Activated T-cell treated with anti-CD3 and anti-CD28 coated beads, Interleukin-2, amount 50 U/mL, for 48 hours (primary cell): Measurements from ENCODE around the gene MID1.
"Not testable (repeated sequence)": the region's sequence is repeated elsewhere in the genome, so short reads cannot be mapped to it uniquely, and the experiment has no call there.

ENCODE experiments used
- DNase-seq, 2 experiments: peaks; one replicate each; pipeline ENCODE4 v3.0.0-alpha.2; 2020

Gene MID1

DNA sequence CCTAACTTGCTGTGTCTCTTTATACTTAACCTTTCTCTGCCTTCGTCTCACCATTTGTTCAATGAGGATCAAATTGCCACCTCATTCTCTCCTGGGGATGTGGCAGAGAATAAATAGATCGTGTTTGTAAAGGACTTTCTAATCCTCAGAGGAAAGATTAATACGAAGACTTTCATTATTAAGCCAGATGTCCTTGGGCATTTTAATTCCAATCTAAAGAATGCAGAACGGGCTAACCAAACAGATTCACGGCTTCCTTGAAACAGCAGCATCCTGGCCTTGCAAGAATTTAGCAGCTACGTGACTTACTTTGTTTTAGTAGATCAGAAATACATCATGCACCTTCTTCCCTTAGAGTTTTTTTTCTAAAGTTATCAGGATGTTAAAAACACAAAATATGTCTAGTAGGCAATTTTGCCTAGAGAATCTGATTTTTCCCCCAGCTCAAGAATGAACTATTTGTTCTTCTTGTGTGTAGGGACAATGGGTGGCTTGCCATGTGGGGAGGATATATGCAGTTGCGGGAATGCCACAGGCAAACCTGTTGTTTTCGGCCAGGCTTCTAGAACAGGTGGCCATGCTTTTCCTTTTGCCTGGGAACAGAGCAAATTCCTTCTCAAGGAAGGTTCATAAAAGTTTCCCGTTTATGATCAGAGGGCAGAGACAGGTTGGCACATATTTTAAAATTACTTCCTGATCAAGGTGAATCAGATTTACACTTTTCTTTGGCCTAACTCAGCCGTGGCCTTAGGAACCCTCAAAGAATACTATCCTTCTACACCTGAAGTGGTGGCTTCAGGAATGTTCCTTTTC, 3.0 kb downstream of the MID1 start:
- DNase-seq = no peak

DNA sequence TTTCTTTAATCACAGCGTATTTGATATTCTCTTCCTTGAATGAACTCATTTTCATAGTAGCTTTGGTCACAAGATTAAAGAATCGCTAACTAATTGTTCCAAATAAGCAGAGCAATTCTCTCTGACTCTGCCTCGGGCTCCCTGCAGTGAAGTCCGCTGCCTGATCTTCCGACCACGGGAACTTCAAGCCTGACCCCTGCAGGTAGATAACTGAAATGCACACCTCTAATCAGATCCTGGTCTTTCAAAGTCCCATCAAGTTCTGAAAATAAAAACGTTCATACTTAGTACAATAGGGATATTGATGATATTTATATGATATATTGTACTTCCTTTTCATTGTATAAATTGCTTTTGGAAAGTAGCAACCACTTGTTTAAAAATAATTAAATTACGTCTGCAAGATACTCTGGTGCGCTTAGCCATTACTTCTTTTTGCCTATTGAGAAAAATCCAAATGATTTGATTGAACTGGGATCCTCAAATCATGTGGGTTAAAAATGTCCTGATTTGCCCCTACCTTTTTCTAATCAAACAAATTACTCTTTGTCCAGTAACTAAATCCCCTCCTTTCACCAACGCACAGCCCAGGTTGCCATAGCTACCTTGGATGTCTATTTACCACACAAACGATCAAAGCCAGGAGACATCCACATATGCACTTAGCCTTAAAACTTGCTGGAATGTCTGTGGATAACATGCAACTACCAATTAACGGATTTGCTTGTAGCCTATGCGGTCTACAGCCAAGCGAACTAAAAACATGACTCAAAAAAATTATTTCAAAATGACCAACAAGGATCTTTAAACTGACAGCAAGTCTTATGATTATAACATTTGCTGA, 4.2 kb downstream of the MID1 start:
- DNase-seq = peak; percentile 21

DNA sequence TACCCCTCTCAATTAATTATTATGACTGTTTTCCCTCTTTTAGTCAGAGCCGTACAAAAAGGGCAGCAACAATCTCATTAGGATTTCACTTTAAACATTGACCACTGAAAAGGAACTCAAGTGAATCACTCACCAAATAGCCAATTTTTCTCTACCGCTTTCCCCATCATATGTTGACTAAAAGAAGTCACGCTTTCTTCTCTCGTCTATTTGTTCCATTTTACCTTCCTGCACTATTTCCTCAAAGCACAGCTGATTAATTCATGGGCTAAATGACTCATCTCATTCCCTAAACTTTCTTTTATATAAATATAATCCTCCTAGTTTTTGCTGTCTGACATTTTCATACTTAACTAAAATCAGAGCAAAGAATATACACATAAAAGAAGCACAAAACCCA, 8.2 kb downstream of the MID1 start:
- DNase-seq = no peak

DNA sequence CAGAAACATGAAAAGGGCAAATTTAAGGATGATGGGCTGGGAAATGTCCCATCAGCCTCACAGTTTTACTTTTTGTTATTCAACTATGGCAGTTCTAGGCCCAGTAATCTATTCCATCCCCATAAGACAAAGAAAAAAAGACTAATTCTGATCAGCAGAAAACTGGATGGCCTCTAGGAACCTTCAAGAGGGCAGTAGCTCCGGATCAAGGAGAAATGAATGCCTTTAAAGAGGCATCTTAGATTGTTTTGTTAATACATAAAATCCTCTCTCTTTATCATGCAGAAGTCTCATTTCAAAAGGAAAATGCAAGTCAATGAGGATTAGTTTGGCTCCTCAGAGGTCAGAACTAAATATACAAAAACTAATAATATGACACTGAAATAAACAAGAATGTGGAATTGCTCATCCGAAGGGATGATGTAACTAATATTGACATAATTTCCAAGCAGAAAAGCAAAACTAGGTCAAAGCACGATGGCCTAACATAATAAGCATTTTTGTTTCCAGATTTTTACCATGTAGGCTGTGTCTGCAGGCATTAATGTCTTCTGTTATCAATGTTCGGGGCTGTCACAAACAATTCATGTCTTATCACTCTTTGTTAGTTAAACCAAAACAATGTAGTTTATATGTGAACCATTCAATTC, 8.8 kb downstream of the MID1 start:
- DNase-seq = no peak

DNA sequence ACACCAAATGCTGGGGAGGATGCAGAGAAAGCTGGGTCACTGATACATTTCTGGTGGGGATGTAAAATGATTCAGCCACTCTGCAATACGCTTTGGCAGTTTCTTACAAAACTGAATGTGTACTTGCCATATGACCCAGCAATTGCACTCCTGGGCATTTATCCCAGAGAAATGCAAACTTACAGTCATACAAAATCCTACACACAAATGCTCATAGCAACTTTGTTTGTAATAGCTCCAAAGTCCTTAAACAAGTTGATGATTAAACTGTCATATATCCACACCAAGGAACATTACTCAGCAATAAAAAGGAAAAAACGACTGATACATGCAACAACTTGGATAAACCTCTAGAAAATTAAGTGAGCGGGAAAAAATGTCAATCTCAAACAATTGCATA, 12.3 kb downstream of the MID1 start:
- DNase-seq = no peak

DNA sequence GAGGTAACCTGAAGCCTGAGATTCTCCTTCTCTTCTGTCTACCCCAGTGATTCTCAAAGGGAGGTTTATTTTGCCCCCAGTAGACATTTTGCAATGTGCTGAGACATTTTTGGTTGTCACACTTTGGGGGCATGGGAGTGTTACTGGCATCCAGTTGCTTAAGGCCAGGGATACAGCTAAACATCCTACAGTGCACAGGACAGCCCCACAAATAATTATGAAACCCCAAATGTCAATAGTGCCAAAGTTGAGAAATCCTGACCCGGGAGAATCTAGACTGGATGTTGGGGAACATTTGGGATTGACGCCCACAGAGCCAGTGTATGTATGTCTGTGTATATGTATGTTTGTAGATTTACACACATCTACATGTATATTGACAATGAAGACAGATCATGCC, 13.2 kb downstream of the MID1 start:
- no peak for DNase-seq

DNA sequence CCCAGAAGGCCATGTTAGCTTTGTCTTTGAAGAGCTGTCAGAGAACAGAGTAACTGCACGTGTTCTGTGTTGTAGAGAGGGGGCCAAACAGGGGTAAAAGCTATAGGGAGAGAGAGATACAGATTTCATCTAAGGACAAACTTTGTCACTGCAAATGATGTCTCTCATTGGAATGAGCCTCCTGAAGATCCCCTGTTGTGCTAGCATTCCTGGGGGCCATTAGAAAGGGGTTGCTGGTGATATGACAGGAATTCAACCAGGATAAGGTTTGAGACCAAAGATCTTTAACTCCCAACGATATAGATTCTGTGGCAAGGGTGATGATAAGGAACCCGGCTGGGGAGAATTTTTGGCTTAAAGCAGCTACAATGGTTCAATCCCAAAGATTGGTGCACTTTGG, 16.8 kb downstream of the MID1 start:
- DNase-seq = no peak

DNA sequence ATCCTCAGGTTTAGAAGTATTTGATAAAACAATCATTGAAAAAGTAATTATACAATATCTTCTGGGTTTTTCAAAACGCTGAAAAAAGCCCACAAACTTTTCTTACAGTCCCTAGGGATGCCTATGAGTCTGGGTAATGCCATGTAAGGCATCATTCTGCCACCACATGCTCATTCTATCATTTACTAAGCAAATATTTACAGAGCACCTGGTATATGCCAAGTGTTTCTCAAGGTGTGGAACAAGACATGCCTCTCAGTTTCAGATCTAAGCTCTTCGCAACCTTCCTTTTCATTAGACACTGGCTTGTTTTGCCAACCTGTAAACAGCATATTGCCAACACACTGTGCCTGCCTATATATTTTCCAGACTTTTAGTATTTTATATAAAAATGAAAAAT, 17.7 kb downstream of the MID1 start:
- DNase-seq = no peak

DNA sequence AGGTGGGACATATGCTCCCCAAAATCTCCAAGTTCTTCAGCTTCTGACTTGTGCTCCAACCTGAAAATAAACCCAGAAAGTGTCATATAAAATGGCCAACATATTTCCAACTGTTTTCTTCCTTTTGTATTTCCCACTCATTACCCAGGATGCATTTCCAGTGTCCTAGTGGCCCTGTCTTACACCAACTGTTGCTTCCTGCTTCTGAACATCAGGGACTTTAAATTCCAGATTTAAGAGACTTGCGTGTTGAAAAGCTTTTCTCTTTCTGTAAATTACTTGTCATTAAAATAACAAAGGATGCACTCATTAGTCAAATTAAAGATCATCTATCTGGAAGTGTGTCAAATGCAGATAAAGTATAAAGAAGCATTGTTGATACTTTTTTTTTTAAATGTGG, 19.9 kb downstream of the MID1 start:
- DNase-seq = no peak

DNA sequence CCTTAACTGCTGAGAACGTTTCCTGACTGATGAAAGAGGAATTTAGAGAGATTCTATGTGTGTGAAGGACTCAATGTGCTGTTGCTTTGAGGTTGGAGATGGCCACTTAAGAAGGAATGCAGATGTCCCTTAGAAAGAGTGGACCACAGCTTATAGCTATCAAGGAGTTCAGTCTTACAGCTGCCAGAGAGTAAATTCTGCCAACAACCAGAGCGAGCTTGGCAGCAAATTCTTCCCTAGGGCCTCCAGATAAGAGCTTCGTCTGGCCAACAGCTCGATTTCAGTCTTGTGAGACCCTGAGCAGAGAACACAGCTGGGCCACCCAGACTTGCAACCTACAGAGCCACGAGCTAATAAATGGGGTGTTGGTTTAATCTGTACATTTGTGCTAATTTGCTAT, 21.8 kb downstream of the MID1 start:
- no peak for DNase-seq

DNA sequence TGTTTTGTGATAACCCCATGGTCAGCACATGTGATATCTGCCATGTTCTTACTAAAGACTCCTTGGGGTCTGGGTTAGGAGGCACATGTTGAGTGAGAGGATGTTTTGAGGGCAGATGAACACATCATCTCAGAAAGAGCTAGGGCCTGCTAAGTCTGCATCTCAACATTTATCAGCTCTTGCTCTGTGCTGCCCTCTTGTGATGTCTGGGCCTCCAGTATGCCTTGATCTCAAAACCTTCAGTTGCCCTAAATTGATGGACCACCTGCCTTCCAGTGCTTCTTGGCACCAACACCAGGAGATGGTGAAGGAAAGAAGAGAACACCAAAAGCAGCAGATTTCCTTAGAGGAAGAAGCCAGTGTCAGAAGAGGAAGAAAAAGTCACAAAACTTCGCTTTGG, 22.5 kb downstream of the MID1 start:
- peak in 1 of 2 experiments; percentile 21 for DNase-seq

DNA sequence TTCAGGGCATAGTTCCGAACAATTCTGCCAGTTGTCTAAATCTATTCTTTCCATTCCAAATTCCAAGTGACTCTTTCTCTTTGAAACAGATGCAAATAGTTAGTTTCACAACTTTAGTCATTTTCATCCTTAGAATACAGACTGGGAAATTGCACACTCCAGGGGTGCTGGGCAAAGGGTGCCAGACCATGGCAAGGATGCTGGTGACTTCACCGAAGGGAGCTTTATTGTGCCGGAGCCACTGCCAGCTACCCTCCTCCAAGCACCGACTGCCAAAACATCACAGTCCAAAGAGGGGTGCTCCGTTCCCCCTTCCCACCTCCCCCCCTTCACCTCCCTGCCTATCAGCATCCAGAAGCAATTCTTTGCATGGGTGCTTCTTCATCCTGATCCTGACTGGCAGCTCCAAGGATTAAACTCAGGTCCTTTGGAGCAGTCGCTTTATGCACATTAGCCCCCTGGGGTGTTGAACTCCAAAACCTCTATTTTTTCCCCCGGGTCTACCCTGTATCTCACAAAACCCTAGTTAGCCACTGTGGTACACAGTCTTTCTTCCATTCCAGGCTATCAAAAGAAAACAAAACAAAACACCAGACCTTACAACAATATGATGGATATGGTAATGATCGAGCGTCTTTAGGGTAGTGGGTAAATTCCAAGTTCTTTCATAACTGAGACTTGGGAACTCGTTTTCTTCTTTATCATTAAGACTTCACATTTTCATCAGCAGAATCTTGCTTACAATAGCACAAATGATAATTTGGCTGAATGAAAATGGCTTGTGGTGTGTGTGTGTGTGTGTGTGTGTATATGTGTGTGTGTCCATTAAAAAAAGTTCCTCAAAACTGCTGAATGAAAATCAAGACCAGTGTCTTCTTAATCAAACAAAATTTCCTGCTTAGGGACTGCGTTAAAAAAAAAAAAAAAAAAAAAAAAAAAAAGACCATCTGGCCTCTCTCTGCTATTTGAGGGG, 28.7 kb downstream of the MID1 start:
- no peak for DNase-seq

DNA sequence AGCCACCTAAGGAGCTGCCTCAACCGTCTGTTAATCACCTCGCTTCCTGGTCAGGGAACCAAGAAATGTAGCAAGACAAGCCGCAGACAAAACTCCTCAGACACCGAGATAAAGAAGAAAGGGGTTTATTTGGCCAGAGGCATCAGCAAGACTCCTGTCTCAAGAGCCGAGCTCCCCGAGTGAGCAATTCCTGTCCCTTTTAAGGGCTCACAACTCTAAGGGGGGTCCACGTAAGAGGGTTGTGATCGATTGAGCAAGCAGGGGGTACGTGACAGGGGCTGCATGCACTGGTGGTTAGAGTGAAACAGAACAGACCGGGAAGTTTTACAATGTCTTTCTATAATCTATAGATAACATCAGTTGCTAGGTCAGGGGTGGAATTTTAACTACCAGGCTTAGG, 30.6 kb downstream of the MID1 start:
- not testable (repeated sequence) for DNase-seq

DNA sequence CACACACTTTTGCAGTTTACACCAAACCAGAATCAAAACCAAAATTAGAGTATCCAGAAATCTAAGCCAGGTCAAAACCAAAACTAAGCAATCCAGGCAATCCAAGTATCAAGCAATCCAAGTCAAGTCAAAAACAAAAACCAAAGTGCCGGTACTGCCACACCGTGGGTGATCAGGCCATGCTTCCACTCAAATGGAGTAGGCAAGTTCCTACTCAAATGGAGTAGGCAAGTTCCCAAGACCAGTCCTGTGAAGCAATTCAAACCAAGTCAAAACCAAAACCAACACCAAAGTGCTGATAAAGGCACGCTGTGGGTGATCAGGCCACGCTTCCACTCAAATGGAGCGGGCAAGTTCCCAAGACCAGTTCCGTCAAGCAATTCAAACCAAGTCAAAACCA, 31.3 kb downstream of the MID1 start:
- no peak for DNase-seq

DNA sequence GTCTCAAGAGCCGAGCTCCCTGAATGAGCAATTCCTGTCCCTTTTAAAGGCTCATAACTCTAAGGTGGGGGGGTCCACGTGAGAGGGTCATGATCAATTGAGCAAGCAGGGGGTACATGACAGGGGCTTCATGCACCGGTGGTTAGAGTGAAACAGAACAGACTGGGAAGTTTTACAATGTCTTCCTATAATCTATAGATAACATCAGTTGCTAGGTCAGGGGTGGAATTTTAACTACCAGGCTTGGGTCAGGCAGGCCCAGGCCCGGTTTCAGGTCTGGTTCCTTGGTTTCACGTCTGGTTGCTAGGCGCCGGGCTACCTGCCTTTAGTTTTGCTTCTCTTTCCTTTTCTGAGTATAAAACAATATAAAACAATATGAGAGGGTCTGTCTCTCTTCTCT, 35.5 kb downstream of the MID1 start:
- not testable (repeated sequence) for DNase-seq

DNA sequence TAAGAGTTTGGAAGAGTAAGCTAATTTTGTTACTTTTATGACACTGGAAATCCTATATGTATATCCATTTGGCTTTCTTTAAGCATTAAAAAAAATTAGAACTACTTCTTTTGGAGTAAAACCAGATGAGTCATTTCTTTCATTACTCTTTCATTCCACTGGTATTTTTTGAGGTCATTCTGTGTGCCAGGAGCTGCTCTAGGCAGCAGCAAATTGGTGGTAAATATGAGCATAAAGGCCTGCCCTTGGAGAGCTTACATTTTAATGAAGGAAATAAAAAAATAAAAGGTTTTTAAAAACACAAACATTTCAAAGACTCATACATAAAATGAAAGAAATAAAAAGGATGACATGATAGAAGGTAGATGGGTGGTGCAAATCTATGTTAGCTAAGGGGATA, 37.4 kb downstream of the MID1 start:
- DNase-seq = no peak

DNA sequence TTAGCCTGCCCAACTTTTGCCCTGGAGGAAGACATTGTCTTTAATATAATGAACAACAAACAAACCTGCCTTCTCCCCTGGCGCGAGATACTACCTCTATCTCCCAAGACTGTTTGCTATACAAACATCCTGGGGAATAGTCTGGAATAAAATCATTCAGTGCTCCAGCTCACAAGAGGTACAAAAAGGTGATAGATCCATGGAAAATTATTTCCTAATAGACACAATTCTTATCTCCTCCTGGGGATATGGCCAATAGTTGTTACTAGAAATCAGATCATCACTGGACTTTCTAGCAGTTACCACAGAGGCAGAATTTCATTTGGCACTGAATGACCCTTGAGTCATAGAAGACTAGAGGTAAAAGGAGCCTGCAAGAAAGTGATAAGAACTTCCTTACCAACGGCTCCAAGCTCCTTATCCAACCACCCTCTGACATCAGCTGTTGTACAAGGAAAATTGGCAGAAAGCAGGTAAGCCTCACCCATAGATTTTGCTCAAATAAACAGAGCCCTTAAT, 38.1 kb downstream of the MID1 start:
- DNase-seq = no peak

DNA sequence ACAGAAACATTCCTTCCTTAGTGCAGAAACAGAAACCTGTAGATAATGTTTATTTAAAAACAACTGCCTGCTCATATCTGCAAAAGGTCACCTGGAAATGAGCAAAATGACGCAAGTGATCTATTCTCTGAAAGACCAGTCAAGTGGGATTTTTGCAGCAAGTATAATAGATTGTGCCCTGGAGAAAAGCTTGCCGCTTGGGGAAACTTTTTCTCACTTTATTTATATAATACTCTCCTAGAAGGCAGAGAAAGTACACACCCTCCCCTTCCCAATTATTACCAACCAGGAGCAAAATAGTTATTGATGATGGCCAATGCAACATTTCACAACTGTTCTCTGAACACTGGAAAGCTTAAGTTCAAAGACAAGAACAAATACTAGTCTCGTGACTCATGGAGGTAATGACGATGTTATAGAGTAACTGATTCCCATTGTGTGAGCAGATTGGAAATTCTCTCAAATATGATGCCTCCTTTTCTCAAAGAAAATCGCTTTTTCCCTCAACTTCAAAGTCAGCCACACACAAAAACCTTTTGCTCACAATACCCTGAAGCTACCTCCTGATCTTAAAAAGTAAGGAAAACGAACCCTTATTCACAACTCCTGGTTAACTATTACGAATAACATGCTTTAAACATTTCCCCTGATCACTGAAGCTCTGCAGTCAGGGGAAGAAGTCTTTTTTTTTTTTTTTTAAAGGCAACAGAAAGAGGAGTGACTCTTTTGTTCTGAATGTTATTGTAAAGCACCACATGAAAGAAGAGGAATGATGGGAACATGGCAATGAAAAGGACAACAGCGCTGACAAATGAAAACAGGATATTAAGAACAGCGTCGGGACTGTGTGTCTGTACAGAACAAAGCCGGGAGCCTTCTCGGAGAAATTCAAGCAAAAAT, 41.0 kb downstream of the MID1 start:
- DNase-seq = no peak

DNA sequence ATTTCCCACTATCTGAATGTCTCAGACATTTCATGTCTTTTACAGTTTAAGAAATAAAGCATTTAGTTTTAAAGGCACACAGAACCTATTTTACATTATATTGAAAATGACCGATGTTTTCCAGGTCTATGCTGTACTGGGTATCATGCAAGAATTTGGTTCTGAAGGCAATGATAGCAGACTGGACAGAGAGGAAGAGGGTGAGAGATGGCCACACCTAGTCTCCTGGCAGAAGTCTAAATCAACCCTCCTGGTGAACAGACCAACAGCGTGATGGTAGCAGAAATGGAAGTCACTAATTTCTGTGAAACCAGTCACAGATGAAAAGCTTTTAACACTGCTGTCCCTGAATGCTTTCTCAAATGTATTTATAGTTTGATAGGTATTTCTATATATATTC, 41.9 kb downstream of the MID1 start:
- DNase-seq = no peak

DNA sequence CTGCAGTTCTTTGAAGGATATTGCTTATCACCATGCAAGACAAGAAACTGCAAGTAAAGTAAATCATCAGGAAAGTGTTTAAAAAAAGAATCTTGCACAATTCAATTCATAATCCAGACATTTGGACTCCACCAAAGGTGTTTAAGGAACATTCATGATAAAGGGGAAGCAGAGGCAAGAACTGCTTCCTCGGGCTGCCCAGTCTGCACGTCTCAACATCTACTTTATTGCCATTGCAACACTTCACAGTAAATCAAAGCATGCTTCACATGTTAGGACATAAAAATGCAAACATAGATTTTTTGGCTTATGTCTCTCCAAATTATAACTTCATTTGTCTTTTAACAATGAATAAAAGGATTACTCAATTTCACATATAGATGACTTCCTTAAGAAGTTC, 42.5 kb downstream of the MID1 start:
- DNase-seq = no peak

DNA sequence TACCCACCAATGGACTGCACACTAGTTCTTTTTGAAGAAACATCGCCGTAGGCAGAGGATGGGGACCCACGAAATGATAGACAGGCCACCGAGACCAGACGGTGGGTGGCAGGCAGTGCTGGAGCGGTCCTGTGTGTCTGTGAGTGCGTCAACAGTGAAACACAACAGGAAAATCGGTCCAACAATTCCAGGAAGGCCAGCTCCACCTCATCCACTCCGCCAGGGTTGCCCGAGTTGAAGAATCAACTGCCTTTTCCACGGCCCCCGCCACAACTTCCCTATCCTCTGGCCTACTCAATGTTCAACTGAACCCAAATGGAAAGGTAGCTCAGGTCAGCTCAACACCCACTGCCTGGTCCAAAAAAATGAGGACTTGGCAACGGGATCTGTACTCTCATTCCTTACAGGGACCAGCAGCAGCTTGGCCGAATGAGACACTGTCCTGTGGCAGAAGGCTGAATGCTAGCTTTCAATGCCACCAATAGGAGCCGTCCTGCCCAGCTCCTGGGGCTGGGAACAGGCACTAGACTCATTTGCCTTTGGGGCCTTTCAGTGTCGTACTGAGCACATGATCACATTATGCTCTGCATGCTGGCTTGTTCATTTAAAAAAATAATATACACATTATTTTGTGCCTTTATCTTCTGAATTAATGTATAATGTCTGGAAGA, 43.5 kb downstream of the MID1 start:
- DNase-seq = no peak
